Measurements from ENCODE around the gene F13B. TPM values are rescaled to one million over a fixed set of nuclear protein-coding genes. Genes with fewer than 3 reads are reported as not detected.
"Not testable (repeated sequence)": the region's sequence is repeated elsewhere in the genome, so short reads cannot be mapped to it uniquely, and the experiment has no call there.

The F13B gene
- total RNA-seq, 1 experiment from 2014 or later = not detected

DNA sequence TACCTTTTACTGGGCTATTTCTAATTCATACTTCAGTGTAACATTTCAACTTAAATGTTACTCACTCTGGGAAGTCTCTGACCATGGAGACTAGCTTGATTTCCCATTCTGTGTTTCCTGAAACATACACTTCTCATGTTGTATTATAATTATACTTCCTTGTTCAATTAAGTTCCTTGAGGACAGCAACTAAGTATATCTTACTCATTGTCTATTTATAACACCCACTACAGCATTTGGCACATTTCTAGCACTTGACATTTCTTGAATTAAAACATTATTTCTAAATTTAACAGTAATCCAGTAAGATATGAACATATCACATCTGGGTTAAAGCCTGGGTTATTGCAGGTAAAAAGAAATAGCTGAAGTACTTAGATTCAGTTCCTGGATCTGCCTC is 32.4 kb upstream of the F13B start:
- Histone ChIP-seq H4K20me1 (ENCODE audit: insufficient read depth) (no peaks in the 10 kb centered on the region), H3K9ac (ENCODE audit: low read length) (no peak overlapping the region), H3K4me3 (replicated peaks in 1 of 2; ENCODE audit: low read depth in 1 of 2, low read length in 2 of 2) (no peak overlapping the region), H2AFZ (ENCODE audit: low read depth, low read length, poor library complexity, severe bottlenecking) (no peak overlapping the region), H3K4me2 (ENCODE audit: low read length) (no peak overlapping the region), H3K79me2 (ENCODE audit: insufficient read depth, low read length) (no peaks in the 10 kb centered on the region), H3K27ac (ENCODE audit: low read depth, low read length) (no peak overlapping the region), H3K9me3 (ENCODE audit: control insufficient read depth in 1 of 2, insufficient read depth in 1 of 2, low read depth in 1 of 2, low read length in 2 of 2) (no peaks in the 10 kb centered on the region), H3K27me3 (ENCODE audit: insufficient read depth, low read length) (no peaks in the 10 kb centered on the region), H3K4me1 (ENCODE audit: control insufficient read depth in 1 of 2, insufficient read depth in 2 of 2, low read length in 2 of 2) (no peaks in the 10 kb centered on the region), H3K9me2 (ENCODE audit: insufficient read depth) (no peaks in the 10 kb centered on the region), H3K36me3 (ENCODE audit: control insufficient read depth in 1 of 2, insufficient read depth in 2 of 2, low read length in 2 of 2) (peaks cover 7 to 20% of the 10 kb centered on the region in 2 experiments; a peak in 3 of 4 replicates)
- CTCF ChIA-PET = no interaction called here
- TF ChIP-seq TCF7L2 (IDR thresholded peaks at IDR 0.05; ENCODE audit: borderline replicate concordance, extremely low read depth, insufficient read depth, insufficient read length) (no peak), FOSL1 (IDR thresholded peaks at IDR 0.05; ENCODE audit: low read depth) (no peak)
- TF ChIP-seq, protein P1, sequence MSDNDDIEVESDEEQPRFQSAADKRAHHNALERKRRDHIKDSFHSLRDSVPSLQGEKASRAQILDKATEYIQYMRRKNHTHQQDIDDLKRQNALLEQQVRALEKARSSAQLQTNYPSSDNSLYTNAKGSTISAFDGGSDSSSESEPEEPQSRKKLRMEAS (IDR thresholded peaks at IDR 0.05) = no peak
- BruUV-seq (replicated peaks) = no TSS peak
- DNase-seq (ENCODE audit: low read depth, low spot score) (no peak), ATAC-seq (no peak)
- RAD21 ChIA-PET (ENCODE audit: low non-redundant PET in 1 of 2, low total read pairs in 2 of 2, uncharacterized antibody in 2 of 2, unreplicated experiment in 2 of 2) = no interaction called here
- intact Hi-C loops (cut with micrococcal nuclease) = no loop called here
- POLR2A ChIA-PET = no interaction called here

DNA sequence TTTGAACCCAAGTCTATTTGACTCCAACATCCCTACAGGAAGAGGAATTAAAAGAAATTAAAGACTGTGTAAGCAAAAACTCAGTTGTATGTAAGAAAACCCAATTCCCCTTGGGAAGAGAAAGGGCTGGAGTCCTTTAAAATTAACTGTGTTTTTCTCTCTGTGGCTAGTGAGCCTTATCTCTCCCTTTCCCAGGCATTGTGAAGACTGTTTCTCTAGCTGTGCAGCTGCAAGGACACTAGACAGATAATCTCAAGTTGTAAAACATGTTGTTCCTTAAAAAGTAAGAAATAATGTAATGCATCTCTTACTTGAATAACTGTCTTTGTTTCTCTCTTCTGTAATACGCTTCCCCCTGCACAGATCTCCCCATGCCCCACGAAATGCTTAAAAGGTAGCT is 29.9 kb upstream of the F13B start:
- H4K20me1 ChIP-seq (ENCODE audit: insufficient read depth); H2AFZ ChIP-seq (ENCODE audit: low read depth, low read length, poor library complexity, severe bottlenecking); H3K4me1 ChIP-seq (ENCODE audit: control insufficient read depth in 1 of 2, insufficient read depth in 2 of 2, low read length in 2 of 2); ATAC-seq; H3K9me2 ChIP-seq (ENCODE audit: insufficient read depth); H3K4me3 ChIP-seq (replicated peaks in 1 of 2; ENCODE audit: low read depth in 1 of 2, low read length in 2 of 2); intact Hi-C loops (cut with micrococcal nuclease); DNase-seq (ENCODE audit: low read depth, low spot score); H3K79me2 ChIP-seq (ENCODE audit: insufficient read depth, low read length); H3K9me3 ChIP-seq (ENCODE audit: control insufficient read depth in 1 of 2, insufficient read depth in 1 of 2, low read depth in 1 of 2, low read length in 2 of 2); RAD21 ChIA-PET (ENCODE audit: low non-redundant PET in 1 of 2, low total read pairs in 2 of 2, uncharacterized antibody in 2 of 2, unreplicated experiment in 2 of 2); H3K27ac ChIP-seq (ENCODE audit: low read depth, low read length); BruUV-seq (replicated peaks); H3K9ac ChIP-seq (ENCODE audit: low read length); CTCF ChIA-PET; POLR2A ChIA-PET; H3K27me3 ChIP-seq (ENCODE audit: insufficient read depth, low read length); H3K4me2 ChIP-seq (ENCODE audit: low read length): not testable (repeated sequence)
- H3K36me3 ChIP-seq (ENCODE audit: control insufficient read depth in 1 of 2, insufficient read depth in 2 of 2, low read length in 2 of 2) = peaks cover 3 to 12% of the 10 kb centered on the region in 2 experiments; a peak in 3 of 4 replicates

DNA sequence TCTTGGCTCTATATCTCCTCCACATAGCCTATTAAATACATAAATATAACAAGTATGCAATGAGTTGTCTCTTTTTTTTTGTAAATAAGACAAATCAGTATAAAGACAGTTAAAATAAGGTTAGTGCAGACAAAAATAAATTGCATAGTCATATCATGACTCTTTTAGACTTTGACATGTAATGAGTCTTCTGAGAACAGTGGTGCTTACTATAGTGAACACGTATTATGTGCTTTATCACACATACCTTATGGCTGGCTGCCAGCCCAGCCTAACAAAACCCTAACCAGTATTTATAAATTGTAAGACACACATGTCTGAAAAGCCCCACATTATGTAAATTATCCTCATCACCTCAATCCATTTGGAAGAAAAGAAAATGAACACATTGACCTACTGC is 29.1 kb upstream of the F13B start:
- Histone ChIP-seq H3K9me3 (ENCODE audit: control insufficient read depth in 1 of 2, insufficient read depth in 1 of 2, low read depth in 1 of 2, low read length in 2 of 2) (no peaks in the 10 kb centered on the region), H3K79me2 (ENCODE audit: insufficient read depth, low read length) (no peaks in the 10 kb centered on the region), H3K4me3 (replicated peaks in 1 of 2; ENCODE audit: low read depth in 1 of 2, low read length in 2 of 2) (no peak overlapping the region), H3K9ac (ENCODE audit: low read length) (no peak overlapping the region), H3K4me2 (ENCODE audit: low read length) (no peak overlapping the region), H3K4me1 (ENCODE audit: control insufficient read depth in 1 of 2, insufficient read depth in 2 of 2, low read length in 2 of 2) (no peaks in the 10 kb centered on the region), H3K27ac (ENCODE audit: low read depth, low read length) (no peak overlapping the region), H4K20me1 (ENCODE audit: insufficient read depth) (no peaks in the 10 kb centered on the region), H3K27me3 (ENCODE audit: insufficient read depth, low read length) (no peaks in the 10 kb centered on the region), H2AFZ (ENCODE audit: low read depth, low read length, poor library complexity, severe bottlenecking) (no peak overlapping the region), H3K9me2 (ENCODE audit: insufficient read depth) (no peaks in the 10 kb centered on the region), H3K36me3 (ENCODE audit: control insufficient read depth in 1 of 2, insufficient read depth in 2 of 2, low read length in 2 of 2) (peaks cover 6 to 12% of the 10 kb centered on the region in 2 experiments; a peak in 3 of 4 replicates)
- no TSS peak for BruUV-seq (replicated peaks)
- CTCF ChIA-PET = no interaction called here
- RAD21 ChIA-PET (ENCODE audit: low non-redundant PET in 1 of 2, low total read pairs in 2 of 2, uncharacterized antibody in 2 of 2, unreplicated experiment in 2 of 2) = no interaction called here
- POLR2A ChIA-PET = no interaction called here
- intact Hi-C loops (cut with micrococcal nuclease) = no loop called here
- DNase-seq (ENCODE audit: low read depth, low spot score) = no peak
- ATAC-seq = no peak
- no peak for TF ChIP-seq POLR2AphosphoS5 (IDR thresholded peaks at IDR 0.05; ENCODE audit: low read depth, low read length)
- no peak for TF ChIP-seq SP1 (IDR thresholded peaks at IDR 0.05; ENCODE audit: low read depth)
- TF ChIP-seq ZNF274 (IDR thresholded peaks at IDR 0.05; ENCODE audit: low read depth, low read length) = no peak
- TF ChIP-seq CBX3 (IDR thresholded peaks at IDR 0.05; ENCODE audit: low read depth) = no peak
- TF ChIP-seq, protein P2, sequence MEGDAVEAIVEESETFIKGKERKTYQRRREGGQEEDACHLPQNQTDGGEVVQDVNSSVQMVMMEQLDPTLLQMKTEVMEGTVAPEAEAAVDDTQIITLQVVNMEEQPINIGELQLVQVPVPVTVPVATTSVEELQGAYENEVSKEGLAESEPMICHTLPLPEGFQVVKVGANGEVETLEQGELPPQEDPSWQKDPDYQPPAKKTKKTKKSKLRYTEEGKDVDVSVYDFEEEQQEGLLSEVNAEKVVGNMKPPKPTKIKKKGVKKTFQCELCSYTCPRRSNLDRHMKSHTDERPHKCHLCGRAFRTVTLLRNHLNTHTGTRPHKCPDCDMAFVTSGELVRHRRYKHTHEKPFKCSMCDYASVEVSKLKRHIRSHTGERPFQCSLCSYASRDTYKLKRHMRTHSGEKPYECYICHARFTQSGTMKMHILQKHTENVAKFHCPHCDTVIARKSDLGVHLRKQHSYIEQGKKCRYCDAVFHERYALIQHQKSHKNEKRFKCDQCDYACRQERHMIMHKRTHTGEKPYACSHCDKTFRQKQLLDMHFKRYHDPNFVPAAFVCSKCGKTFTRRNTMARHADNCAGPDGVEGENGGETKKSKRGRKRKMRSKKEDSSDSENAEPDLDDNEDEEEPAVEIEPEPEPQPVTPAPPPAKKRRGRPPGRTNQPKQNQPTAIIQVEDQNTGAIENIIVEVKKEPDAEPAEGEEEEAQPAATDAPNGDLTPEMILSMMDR (IDR thresholded peaks at IDR 0.05 in 2 of 3, conservative IDR thresholded peaks at IDR 0.05 in 1 of 3; ENCODE audit: borderline replicate concordance in 1 of 3, insufficient read depth in 1 of 3, low read depth in 2 of 3, low read length in 2 of 3) = no peak
- TF ChIP-seq JUND (IDR thresholded peaks at IDR 0.05) = no peak
- no peak for TF ChIP-seq SRF (IDR thresholded peaks at IDR 0.05; ENCODE audit: low read depth)
- TF ChIP-seq ZFX (IDR thresholded peaks at IDR 0.05) = no peak

Data from HCT116 (cell line).